Hematopoietic multipotent progenitor cell treated with erythropoietin and hydrocortisone succinate and interleukin-3 and kit ligand, for 17 days (in vitro differentiated cells): Measurements from ENCODE around the gene ARHGEF33.

Experiments used
- DNase-seq: peaks from one replicate; pipeline ENCODE4 v3.0.0-alpha.2; 2015; ENCODE audit warnings: low spot score

Gene ARHGEF33

GRCh38 chr2:38889575-38889974, at the start of gene ARHGEF33:
Gene ARHGEF33, plus strand, starts transcription at chr2:38889875. Its CDS starts 29,573 bp downstream, at chr2:38919448.
- no peak for DNase-seq

- DNase-seq: no peak
These were observed 39.6 kb upstream of the ARHGEF33 start for GRCh38 chr2:38850045-38850444.

- DNase-seq: no peak
These were observed 33.5 kb upstream of the ARHGEF33 start for GRCh38 chr2:38856165-38856564.

GRCh38 chr2:38862476-38862875, 27.2 kb upstream of the ARHGEF33 start:
- DNase-seq: no peak

GRCh38 chr2:38863061-38863695, 26.5 kb upstream of the ARHGEF33 start:
- no peak for DNase-seq

- no peak for DNase-seq
These were observed 22.8 kb upstream of the ARHGEF33 start for GRCh38 chr2:38866773-38867443.

GRCh38 chr2:38871432-38871831, 18.2 kb upstream of the ARHGEF33 start:
- DNase-seq: no peak

GRCh38 chr2:38873763-38874162, 15.9 kb upstream of the ARHGEF33 start:
- no peak for DNase-seq

- DNase-seq: no peak
These were observed 14.5 kb upstream of the ARHGEF33 start for GRCh38 chr2:38875227-38875575.

GRCh38 chr2:38875576-38876367, 13.9 kb upstream of the ARHGEF33 start, which contains the start of the genes DHX57 and MORN2:
Gene DHX57, minus strand, starts transcription at chr2:38875934. Its CDS starts 7,529 bp downstream, at chr2:38868405.
Gene MORN2, plus strand, starts transcription at chr2:38875976.
- DNase-seq: peak; percentile 64

GRCh38 chr2:38876407-38876806, 13.3 kb upstream of the ARHGEF33 start:
- DNase-seq: no peak

GRCh38 chr2:38886063-38886462, 3.6 kb upstream of the ARHGEF33 start:
- DNase-seq: no peak

GRCh38 chr2:38887347-38887746, 2.3 kb upstream of the ARHGEF33 start:
- DNase-seq: no peak

- DNase-seq: no peak
These were observed 1.6 kb upstream of the ARHGEF33 start for GRCh38 chr2:38887902-38888554.

- DNase-seq: no peak
These were observed 630 bp upstream of the ARHGEF33 start for GRCh38 chr2:38889045-38889444.

GRCh38 chr2:38892819-38893218, 3.1 kb downstream of the ARHGEF33 start:
- DNase-seq: no peak

GRCh38 chr2:38898256-38898655, 8.6 kb downstream of the ARHGEF33 start:
- no peak for DNase-seq

GRCh38 chr2:38900726-38901125, 11.1 kb downstream of the ARHGEF33 start:
- DNase-seq: no peak

- DNase-seq: no peak
These were observed 15.6 kb downstream of the ARHGEF33 start for GRCh38 chr2:38905251-38905650.

GRCh38 chr2:38907242-38907641, 17.6 kb downstream of the ARHGEF33 start:
- no peak for DNase-seq

GRCh38 chr2:38907743-38908562, 18.3 kb downstream of the ARHGEF33 start:
- no peak for DNase-seq

- DNase-seq: no peak
These were observed 20.2 kb downstream of the ARHGEF33 start for GRCh38 chr2:38909872-38910271.
